Embryonic facial prominence (tissue), 1 donor: ENCODE measurements around the gene OR10V1.
A peak's percentile ranks its signal among the peaks of the same experiment; 100 is the strongest.

ENCODE experiments used
- DNase-seq: peaks from one replicate; pipeline ENCODE4 v3.0.0-alpha.2; 2016; ENCODE audit errors: extremely low spot score

Gene OR10V1

GRCh38 chr11:59668950-59669610 lies 44.6 kb downstream of the OR10V1 start, which contains the start of gene PATL1:
Gene PATL1, minus strand, starts transcription at chr11:59669037. Its CDS starts 142 bp downstream, at chr11:59668895.
- peak; percentile 97 for DNase-seq

GRCh38 chr11:59668188-59668949 lies 45.3 kb downstream of the OR10V1 start:
- no peak for DNase-seq

- DNase-seq = no peak
Observed at GRCh38 chr11:59667812-59668187, 45.8 kb downstream of the OR10V1 start.

- no peak for DNase-seq
Observed at GRCh38 chr11:59666969-59667368, 46.7 kb downstream of the OR10V1 start.
